AG09309 (cell line): ENCODE measurements around the gene TRIM7.
"Not testable (repeated sequence)": the region's sequence is repeated elsewhere in the genome, so short reads cannot be mapped to it uniquely, and the experiment has no call there.

ENCODE experiments used
- DNase-seq: peaks from one replicate; pipeline ENCODE4 v3.0.0-alpha.2; 2010; ENCODE audit warnings: low read depth
- H3K4me3 ChIP-seq: 2 replicates; pipeline ENCODE4 v1.5.1; 2011; ENCODE audit warnings: mild to moderate bottlenecking, low read depth, low read length, moderate library complexity; ENCODE audit not compliant: control insufficient read depth
- TF ChIP-seq, protein P1 (sequence below): IDR thresholded peaks from 2 replicates; pipeline ENCODE4 v1.5.1; 2011; ENCODE audit warnings: mild to moderate bottlenecking, low read depth, low read length, inconsistent platforms; ENCODE audit not compliant: insufficient read depth, control insufficient read depth; ENCODE audit errors: missing control alignments

Gene TRIM7

DNA sequence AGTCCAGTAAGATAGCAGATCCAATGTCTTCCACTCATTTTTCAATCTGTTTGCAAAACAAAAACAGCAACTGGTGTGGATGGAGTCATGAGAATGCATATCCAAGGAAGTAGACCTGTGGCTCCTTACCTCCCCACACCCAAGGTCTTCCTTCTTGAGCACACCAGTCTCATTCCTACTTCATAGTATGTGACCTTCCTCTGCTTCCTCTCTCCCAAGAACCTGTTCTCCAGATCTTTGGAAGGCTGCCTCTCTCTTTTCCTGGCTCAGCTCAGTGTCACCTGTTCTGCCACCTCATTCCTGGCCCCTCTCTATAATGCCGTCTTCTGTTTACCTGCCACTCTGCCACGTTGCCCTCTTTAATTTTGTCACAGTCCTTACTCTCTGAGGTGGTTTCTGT lies 7.9 kb upstream of the TRIM7 start:
- H3K4me3 ChIP-seq: no peak overlapping the region
- no peak for DNase-seq
- TF ChIP-seq, protein P1, sequence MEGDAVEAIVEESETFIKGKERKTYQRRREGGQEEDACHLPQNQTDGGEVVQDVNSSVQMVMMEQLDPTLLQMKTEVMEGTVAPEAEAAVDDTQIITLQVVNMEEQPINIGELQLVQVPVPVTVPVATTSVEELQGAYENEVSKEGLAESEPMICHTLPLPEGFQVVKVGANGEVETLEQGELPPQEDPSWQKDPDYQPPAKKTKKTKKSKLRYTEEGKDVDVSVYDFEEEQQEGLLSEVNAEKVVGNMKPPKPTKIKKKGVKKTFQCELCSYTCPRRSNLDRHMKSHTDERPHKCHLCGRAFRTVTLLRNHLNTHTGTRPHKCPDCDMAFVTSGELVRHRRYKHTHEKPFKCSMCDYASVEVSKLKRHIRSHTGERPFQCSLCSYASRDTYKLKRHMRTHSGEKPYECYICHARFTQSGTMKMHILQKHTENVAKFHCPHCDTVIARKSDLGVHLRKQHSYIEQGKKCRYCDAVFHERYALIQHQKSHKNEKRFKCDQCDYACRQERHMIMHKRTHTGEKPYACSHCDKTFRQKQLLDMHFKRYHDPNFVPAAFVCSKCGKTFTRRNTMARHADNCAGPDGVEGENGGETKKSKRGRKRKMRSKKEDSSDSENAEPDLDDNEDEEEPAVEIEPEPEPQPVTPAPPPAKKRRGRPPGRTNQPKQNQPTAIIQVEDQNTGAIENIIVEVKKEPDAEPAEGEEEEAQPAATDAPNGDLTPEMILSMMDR: no peak

DNA sequence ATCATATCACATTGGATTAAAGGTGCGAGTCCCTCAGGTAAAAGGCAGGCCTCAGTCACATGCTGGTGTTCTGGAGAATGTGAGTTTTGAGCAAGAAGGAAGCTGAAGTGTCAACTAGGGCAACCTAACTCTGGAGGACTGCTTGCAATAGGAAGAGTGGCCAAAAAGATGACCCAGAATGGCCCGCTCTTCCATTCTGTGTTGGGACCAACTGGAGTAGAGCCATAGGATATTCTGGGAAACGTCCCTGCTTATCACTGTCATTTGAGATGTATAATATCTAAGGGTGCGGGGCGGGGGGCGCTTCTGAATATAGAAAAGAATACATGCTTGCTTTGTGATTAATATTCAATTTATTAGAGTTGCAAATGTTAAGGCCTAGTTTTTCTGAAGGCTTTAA lies 7.1 kb upstream of the TRIM7 start:
- no peak overlapping the region for H3K4me3 ChIP-seq
- no peak for DNase-seq
- TF ChIP-seq, protein P1: no peak

DNA sequence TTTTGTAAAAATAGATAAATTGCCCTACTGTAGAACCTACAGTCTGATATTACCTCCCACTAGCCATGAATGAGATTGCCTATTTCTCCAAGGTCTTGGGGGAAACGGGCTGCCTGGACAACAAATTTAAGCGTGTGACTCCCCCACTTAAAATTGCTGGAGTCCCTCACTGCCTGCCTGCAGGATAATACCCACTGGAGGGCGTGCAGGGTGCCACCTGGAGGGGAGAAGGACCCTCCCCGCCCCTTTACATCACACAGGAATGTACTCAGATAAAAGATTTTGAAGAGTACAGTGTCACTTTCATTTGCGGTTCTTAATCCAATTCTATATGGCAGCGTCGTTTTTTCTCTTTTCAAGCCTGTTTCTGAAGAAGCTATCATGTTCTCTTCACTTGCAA lies 6.2 kb upstream of the TRIM7 start:
- DNase-seq: no peak
- no peak overlapping the region for H3K4me3 ChIP-seq
- TF ChIP-seq, protein P1: no peak

DNA sequence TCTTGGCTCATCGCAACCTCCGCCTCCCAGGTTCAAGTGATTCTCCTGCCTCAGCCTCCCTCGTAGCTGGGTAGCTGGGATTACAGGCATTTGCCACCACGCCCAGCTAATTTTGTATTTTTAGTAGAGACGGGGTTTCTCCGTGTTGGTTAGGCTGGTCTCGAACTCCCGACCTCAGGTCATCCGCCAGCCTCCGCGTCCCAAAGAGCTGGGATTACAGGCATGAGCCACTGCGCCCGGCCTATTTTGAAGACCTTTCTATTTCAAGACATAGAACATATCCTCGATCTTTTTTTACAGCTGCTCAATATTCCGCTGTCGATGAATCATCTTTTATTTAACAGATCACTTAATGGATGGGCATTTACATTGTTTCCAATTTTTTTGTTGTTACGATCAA lies 5.7 kb upstream of the TRIM7 start:
- not testable (repeated sequence) for DNase-seq

DNA sequence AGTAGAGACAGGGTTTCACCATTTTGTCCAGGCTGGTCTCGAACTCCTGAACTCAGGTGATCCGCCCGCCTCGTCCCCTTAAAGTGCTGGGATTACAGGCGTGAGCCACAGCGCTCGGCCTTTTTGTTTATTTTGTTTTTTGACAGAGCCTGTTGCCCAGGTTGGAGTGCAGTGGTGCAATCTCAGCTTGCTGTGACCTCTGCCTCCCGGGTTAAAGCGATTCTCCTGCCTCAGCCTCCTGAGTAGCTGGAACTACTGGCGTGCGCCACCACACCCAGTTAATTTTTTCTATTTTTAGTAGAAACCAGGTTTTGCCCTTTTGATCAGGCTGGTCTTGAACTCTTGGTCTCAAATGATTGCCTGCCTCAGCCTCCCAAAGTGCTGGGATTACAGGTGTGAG lies 5.2 kb upstream of the TRIM7 start:
- H3K4me3 ChIP-seq, DNase-seq: not testable (repeated sequence)

More for the DNA sequence above, 5.7 kb upstream of the TRIM7 start:
- H3K4me3 ChIP-seq: not testable (repeated sequence)

DNA sequence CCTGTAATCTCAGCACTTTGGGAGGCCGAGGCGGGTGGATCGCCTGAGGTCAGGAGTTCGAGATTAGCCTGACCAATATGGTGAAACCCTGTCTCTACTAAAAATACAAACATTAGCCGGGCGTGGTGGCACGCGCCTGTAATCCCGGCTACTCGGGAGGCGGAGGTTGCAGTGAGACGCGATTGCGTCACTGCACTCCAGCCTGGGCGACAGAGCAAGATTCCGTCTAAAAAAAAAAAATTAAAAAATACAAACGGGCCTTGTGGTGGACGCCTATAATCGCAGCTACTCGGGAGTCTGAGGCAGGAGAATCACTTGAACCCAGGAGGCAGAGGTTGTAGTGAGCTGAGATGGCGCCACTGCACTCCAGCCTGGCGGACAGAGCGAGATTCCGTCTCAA lies 4.0 kb upstream of the TRIM7 start:
- not testable (repeated sequence) for DNase-seq, H3K4me3 ChIP-seq

DNA sequence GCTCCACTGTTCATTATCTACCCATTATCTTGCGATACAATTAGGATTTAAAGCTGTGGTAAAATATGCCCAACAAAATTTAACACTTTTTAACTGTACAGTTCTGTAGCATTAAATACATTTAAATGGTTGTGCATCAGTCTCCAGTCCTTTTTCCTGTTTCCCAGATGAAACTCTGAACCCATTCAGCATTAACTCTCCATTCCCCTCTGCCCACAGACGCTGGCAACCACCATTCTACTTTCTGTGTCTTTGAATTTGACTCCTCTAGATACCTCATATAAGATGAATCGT lies 2.9 kb upstream of the TRIM7 start:
- H3K4me3 ChIP-seq: no peak overlapping the region
- no peak for DNase-seq
- TF ChIP-seq, protein P1: no peak

DNA sequence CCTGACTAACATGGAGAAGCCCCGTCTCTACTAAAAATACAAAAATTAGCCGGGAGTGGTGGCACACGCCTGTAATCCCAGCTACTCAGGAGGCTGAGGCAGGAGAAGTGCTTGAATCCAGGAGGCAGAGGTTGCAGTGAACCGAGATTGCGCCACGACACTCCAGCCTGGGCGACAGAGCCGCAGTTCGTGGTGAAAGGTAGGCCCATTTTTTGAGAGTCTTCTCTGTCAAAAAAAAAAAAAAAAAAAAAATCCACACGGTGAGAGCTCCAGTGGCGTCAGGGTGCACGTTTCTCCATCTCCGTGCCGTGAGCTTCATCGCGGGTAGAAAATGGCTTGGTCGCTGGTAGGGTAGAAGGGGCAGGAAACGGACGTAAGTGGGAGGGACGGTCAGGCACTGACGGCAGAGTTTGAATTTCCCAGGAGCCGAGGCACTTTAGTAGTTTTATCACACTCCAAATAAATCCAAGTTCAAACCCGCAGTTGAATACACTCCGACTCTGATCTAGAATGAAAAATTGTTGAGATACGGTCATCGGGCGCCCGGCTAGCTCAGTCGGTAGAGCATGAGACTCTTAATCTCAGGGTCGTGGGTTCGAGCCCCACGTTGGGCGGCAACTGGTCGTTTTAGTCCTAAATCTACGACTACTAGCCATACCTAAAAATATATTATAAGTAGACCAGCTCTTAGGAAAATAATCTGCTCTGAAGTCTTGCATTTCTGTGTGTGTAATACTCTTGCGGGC lies 2.4 kb upstream of the TRIM7 start:
- DNase-seq: peak; percentile 79
- H3K4me3 ChIP-seq: peak overlapping the region; percentile 51
- TF ChIP-seq, protein P1: no peak
